Measurements from ENCODE around the gene TEX10. TPM values are rescaled to one million over a fixed set of nuclear protein-coding genes. Genes with fewer than 3 reads are reported as not detected.
A peak's percentile ranks its signal among the peaks of the same experiment; 100 is the strongest.

The TEX10 gene
- total RNA-seq, 2 experiments from 2014 or later = 26.6 to 30.2 TPM

- no peak overlapping the region for H3K27ac Mint-ChIP-seq
- CTCF ChIA-PET = interaction anchor here (0.9 to 1.6 kb wide), 3 partner anchors 21 to 34 kb away, joined by 3 to 5 read pairs (median 4); no protein-coding TSS in a partner anchor
- H3K36me3 Mint-ChIP-seq (ENCODE audit: low read depth) = peaks cover 63% of the 10 kb centered on the region
Observed at GRCh38 chr9:100303747-100304146, 49.0 kb downstream of the TEX10 start.

DNA sequence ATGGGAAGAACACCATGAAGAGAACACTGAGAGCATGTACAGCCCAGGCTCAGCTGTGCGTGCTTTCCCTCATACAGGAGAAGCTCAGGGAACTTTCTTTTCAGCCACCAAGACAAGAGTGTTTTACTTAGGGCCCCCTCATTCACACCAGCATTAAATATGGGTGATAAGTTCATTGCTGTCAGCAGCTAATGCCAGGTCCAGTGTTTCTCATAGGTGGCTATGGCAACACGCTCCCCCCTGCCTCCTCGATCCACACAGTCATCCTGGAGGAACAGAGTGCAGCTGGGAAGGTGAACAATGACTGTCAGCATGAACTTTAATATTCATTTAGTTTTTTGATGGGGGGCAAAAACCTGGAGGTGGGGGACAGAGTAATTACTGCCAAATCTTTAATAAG is 54.4 kb downstream of the TEX10 start:
- Mint-ChIP-seq H3K27me3 (no peaks in the 10 kb centered on the region), H3K4me3 (no peak overlapping the region), H3K36me3 (ENCODE audit: low read depth) (peaks cover 37% of the 10 kb centered on the region), H3K4me1 (ENCODE audit: low read depth) (peaks cover 2% of the 10 kb centered on the region), H3K27ac (peak overlapping the region; percentile 46), H3K9me3 (no peaks in the 10 kb centered on the region)
- ChIA-PET POLR2A (no interaction called here), CTCF (interaction anchor here (0.9 kb wide), 1 partner anchor 13 kb away, joined by 3 read pairs; no protein-coding TSS in a partner anchor)
- ATAC-seq (no peak), DNase-seq (no peak)
- TF ChIP-seq, protein P1, sequence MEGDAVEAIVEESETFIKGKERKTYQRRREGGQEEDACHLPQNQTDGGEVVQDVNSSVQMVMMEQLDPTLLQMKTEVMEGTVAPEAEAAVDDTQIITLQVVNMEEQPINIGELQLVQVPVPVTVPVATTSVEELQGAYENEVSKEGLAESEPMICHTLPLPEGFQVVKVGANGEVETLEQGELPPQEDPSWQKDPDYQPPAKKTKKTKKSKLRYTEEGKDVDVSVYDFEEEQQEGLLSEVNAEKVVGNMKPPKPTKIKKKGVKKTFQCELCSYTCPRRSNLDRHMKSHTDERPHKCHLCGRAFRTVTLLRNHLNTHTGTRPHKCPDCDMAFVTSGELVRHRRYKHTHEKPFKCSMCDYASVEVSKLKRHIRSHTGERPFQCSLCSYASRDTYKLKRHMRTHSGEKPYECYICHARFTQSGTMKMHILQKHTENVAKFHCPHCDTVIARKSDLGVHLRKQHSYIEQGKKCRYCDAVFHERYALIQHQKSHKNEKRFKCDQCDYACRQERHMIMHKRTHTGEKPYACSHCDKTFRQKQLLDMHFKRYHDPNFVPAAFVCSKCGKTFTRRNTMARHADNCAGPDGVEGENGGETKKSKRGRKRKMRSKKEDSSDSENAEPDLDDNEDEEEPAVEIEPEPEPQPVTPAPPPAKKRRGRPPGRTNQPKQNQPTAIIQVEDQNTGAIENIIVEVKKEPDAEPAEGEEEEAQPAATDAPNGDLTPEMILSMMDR (IDR thresholded peaks at IDR 0.05) = no peak
- intact Hi-C loops (cut with micrococcal nuclease) = no loop called here

More at GRCh38 chr9:100303747-100304146, 49.0 kb downstream of the TEX10 start:
- TF ChIP-seq, protein P1 (IDR thresholded peaks at IDR 0.05) = no peak
- POLR2A ChIA-PET = no interaction called here
- ATAC-seq = no peak
- H3K9me3 Mint-ChIP-seq = no peaks in the 10 kb centered on the region
- no peak for DNase-seq
- intact Hi-C loops (cut with micrococcal nuclease) = no loop called here
- H3K4me3 Mint-ChIP-seq = no peak overlapping the region
- no peaks in the 10 kb centered on the region for H3K27me3 Mint-ChIP-seq
- H3K4me1 Mint-ChIP-seq (ENCODE audit: low read depth) = peaks cover 6% of the 10 kb centered on the region

- Mint-ChIP-seq H3K27ac (no peak overlapping the region), H3K27me3 (no peaks in the 10 kb centered on the region), H3K36me3 (ENCODE audit: low read depth) (peaks cover 35% of the 10 kb centered on the region), H3K4me3 (no peak overlapping the region), H3K4me1 (ENCODE audit: low read depth) (peaks cover 2% of the 10 kb centered on the region), H3K9me3 (no peaks in the 10 kb centered on the region)
- POLR2A ChIA-PET = interaction anchor here (1.0 to 1.3 kb wide), 2 partner anchors 8 to 11 kb away, joined by 3 to 4 read pairs; no protein-coding TSS in a partner anchor
- CTCF ChIA-PET = interaction anchor here (1.0 kb wide), 1 partner anchor 29 kb away, joined by 3 read pairs; no protein-coding TSS in a partner anchor
- DNase-seq (no peak), ATAC-seq (no peak)
- intact Hi-C loops (cut with micrococcal nuclease) = no loop called here
- TF ChIP-seq, protein P1 (IDR thresholded peaks at IDR 0.05) = no peak
Observed at GRCh38 chr9:100296407-100296806, 56.3 kb downstream of the TEX10 start.

- peaks cover 2% of the 10 kb centered on the region for H3K4me1 Mint-ChIP-seq (ENCODE audit: low read depth)
- no peak overlapping the region for H3K27ac Mint-ChIP-seq
- H3K36me3 Mint-ChIP-seq (ENCODE audit: low read depth) = peaks cover 37% of the 10 kb centered on the region
- no peak overlapping the region for H3K4me3 Mint-ChIP-seq
- DNase-seq (no peak), ATAC-seq (no peak)
- TF ChIP-seq, protein P1 (IDR thresholded peaks at IDR 0.05) = no peak
- ChIA-PET POLR2A (interaction anchor here (1.3 kb wide), 1 partner anchor 9 kb away, joined by 3 read pairs; no protein-coding TSS in a partner anchor), CTCF (interaction anchor here (0.9 kb wide), 1 partner anchor 25 kb away, joined by 3 read pairs; no protein-coding TSS in a partner anchor)
- no peaks in the 10 kb centered on the region for H3K9me3 Mint-ChIP-seq
- intact Hi-C loops (cut with micrococcal nuclease) = no loop called here
- no peaks in the 10 kb centered on the region for H3K27me3 Mint-ChIP-seq
Observed at GRCh38 chr9:100295240-100295639, 57.5 kb downstream of the TEX10 start.

DNA sequence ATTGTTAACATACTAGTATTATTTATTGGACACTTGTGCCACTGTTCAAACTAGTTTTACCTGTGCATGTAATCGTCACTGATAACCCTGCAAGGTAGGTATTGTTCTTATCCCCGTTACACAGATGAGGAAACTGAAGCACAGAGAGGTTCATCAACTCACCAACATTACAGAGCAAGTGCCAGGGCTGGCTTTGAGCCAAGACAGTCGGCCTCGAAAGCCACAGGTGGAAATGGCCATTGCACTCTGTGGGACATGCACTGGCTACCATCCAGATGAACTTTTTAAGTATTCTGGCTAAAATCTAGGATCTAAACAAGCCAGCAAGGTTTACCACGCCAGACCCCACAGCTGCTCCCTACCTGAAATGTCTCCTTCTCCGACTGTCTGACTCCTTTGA is 57.9 kb downstream of the TEX10 start:
- DNase-seq (no peak), ATAC-seq (no peak)
- H3K9me3 Mint-ChIP-seq = no peaks in the 10 kb centered on the region
- TF ChIP-seq, protein P1 (IDR thresholded peaks at IDR 0.05) = no peak
- H3K27me3 Mint-ChIP-seq = no peaks in the 10 kb centered on the region
- H3K4me3 Mint-ChIP-seq = no peak overlapping the region
- peaks cover 2% of the 10 kb centered on the region for H3K4me1 Mint-ChIP-seq (ENCODE audit: low read depth)
- POLR2A ChIA-PET = interaction anchor here (1.3 kb wide), 1 partner anchor 10 kb away, joined by 3 read pairs; no protein-coding TSS in a partner anchor
- H3K36me3 Mint-ChIP-seq (ENCODE audit: low read depth) = peaks cover 41% of the 10 kb centered on the region
- intact Hi-C loops (cut with micrococcal nuclease) = no loop called here
- CTCF ChIA-PET = interaction anchor here (0.9 kb wide), 1 partner anchor 26 kb away, joined by 3 read pairs; no protein-coding TSS in a partner anchor
- H3K27ac Mint-ChIP-seq = no peak overlapping the region

Data from activated CD8-positive, alpha-beta T cell treated with anti-CD3 and anti-CD28 coated beads for 36 hours (primary cell).